Measurements from ENCODE around the gene SLIT3. TPM values are rescaled to one million over a fixed set of nuclear protein-coding genes. Genes with fewer than 3 reads are reported as not detected.
A peak's percentile ranks its signal among the peaks of the same experiment; 100 is the strongest.

SLIT3 gene
- total and polyA plus RNA-seq, 9 of the 15 experiments (the other 6 are each of a cell fraction or from before 2014, with no cell fraction given): 0.01 to 0.04 TPM; not detected in 7

DNA sequence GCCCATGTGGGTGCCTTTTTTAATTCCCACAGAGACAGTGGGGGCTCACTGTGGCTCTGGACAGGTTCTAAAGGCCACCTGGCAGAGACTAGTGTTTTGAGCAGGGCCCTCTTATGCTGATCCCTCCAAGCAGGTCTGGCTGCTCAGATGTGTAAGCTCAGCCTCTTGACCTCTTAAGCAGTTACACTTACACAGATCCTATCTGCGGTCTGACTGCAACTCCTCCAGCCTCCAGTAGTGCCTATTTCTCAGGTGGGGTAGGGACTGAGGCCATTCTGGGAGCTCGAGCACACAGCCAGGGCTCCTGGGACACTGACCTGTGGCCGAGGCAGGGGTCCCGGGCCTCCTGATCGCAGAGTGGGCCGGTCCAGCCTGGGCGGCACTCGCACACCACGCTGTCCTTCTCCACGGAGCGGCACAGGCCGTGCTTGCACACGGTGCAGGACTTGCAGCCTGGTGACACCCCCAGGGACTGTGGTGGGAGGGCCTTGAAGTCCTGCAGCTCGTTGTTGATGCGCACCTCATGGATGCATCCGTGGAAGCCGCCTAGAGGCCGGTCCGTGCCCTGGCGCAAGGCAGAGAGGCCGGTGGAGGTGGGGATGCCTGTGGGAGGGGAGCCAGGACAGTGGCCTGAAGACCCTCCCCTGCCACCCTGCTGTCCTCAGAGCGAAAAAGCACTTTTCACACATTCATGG, 629.9 kb downstream of the SLIT3 start:
- 0 out of 4 replicates have a peak, but pooled peaks of 1 of the 2 experiments have one; percentile 5 for TF ChIP-seq RAD21 (CRISPR knock-in tag; conservative IDR thresholded peaks at IDR 0.05 in 1 of 2, IDR thresholded peaks at IDR 0.05 in 1 of 2)
- no peak for TF ChIP-seq MCM3 (IDR thresholded peaks at IDR 0.05)
- TF ChIP-seq, protein P1, sequence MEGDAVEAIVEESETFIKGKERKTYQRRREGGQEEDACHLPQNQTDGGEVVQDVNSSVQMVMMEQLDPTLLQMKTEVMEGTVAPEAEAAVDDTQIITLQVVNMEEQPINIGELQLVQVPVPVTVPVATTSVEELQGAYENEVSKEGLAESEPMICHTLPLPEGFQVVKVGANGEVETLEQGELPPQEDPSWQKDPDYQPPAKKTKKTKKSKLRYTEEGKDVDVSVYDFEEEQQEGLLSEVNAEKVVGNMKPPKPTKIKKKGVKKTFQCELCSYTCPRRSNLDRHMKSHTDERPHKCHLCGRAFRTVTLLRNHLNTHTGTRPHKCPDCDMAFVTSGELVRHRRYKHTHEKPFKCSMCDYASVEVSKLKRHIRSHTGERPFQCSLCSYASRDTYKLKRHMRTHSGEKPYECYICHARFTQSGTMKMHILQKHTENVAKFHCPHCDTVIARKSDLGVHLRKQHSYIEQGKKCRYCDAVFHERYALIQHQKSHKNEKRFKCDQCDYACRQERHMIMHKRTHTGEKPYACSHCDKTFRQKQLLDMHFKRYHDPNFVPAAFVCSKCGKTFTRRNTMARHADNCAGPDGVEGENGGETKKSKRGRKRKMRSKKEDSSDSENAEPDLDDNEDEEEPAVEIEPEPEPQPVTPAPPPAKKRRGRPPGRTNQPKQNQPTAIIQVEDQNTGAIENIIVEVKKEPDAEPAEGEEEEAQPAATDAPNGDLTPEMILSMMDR (IDR thresholded peaks at IDR 0.05 in 2 of 3, conservative IDR thresholded peaks at IDR 0.05 in 1 of 3; ENCODE audit: insufficient read depth in 2 of 3, low read depth in 1 of 3, low read length in 3 of 3): peak in 2 of 3 experiments; percentile 18 to 34; a peak in 2 of 6 replicates
- peak; percentile 29; the same call in 1 of the 2 replicates for TF ChIP-seq MAX (CRISPR knock-in tag; IDR thresholded peaks at IDR 0.05)
- TF ChIP-seq CBX5 (IDR thresholded peaks at IDR 0.05; ENCODE audit: borderline replicate concordance, low read depth): no peak

More for the DNA sequence above, 629.9 kb downstream of the SLIT3 start:
- DNase-seq (ENCODE audit: extremely low read depth in 1 of 4, low spot score in 3 of 4) (peak; percentile 22 to 39 (median 28)), ATAC-seq (peak; percentile 87), FAIRE-seq (no peak)
- 0 out of 2 replicates have a peak, but pooled peaks cover 4% of the 10 kb centered on the region for H4K20me1 ChIP-seq (replicated peaks; ENCODE audit: control insufficient read depth, insufficient read depth, low read length)
- H3K27ac ChIP-seq (ENCODE audit: extremely low read depth, low read depth, low read length): no peak overlapping the region
- WGBS (ENCODE audit: insufficient coverage, low coverage, missing lambda C conversion rate): 3% methylated on average over 17 of the region's 22 CpGs
- ChIA-PET POLR2A (interaction anchor here (0.5 to 0.6 kb wide), 2 partner anchors 85 to 266 kb away, joined by 4 read pairs; no protein-coding TSS in a partner anchor), CTCF (ENCODE audit: low intra/inter-chr PET ratio) (no interaction called here)
- in situ Hi-C loops (cut with MboI): loop anchor here (25.0 kb wide), 1 partner anchor 409 kb away; no protein-coding TSS in a partner anchor
- H2AFZ ChIP-seq (ENCODE audit: low read depth, low read length): no peak overlapping the region; the same call in 1 of the 2 replicates
- H3K4me2 ChIP-seq (ENCODE audit: insufficient read depth, low read length): no peak overlapping the region
- peaks cover 4 to 33% of the 10 kb centered on the region in 2 experiments; a peak in 4 of 5 replicates for H3K27me3 ChIP-seq (ENCODE audit: control insufficient read depth in 2 of 2, insufficient read depth in 2 of 2, low read length in 2 of 2)
- no peaks in the 10 kb centered on the region for H3K9me1 ChIP-seq (ENCODE audit: control insufficient read depth, insufficient read depth, low read length)
- no peaks in the 10 kb centered on the region for H3K79me2 ChIP-seq (ENCODE audit: control insufficient read depth, insufficient read depth, low read length)
- BruUV-seq (replicated peaks): no TSS peak
- H3K36me3 ChIP-seq (ENCODE audit: control insufficient read depth, insufficient read depth, low read length): no peaks in the 10 kb centered on the region
- intact Hi-C loops (cut with micrococcal nuclease): no loop called here
- H3K4me1 ChIP-seq (replicated peaks in 1 of 2; ENCODE audit: control insufficient read depth in 2 of 2, insufficient read depth in 2 of 2, low read length in 2 of 2): peaks cover 0 to 6% of the 10 kb centered on the region in 2 experiments; a peak in 1 of 5 replicates
- H3K9me3 ChIP-seq (replicated peaks; ENCODE audit: control insufficient read depth, insufficient read depth, low read depth, low read length): no peaks in the 10 kb centered on the region
- H3K9ac ChIP-seq (ENCODE audit: insufficient read depth in 1 of 2, low read depth in 2 of 2, low read length in 2 of 2): peak overlapping the region in 1 of 2 experiments; percentile 48; a peak in 1 of 4 replicates
- no peak overlapping the region for H3K4me3 ChIP-seq
